Tongue (tissue), 2 donors: Measurements from ENCODE around the gene CELF2. TPM values are rescaled to one million over a fixed set of nuclear protein-coding genes. Genes with fewer than 3 reads are reported as not detected.
"Not testable (repeated sequence)": the region's sequence is repeated elsewhere in the genome, so short reads cannot be mapped to it uniquely, and the experiment has no call there.

ENCODE experiments used
- DNase-seq: peaks from one replicate; pipeline ENCODE4 v3.0.0-alpha.2; 2015
- total RNA-seq: library from RNA; depleted of rRNA; stranded (reverse); fragments of >200 nt; gene quantifications from one replicate; pipeline ENCODE4 v1.2.3, GENCODE V29; 2014

Gene CELF2
- total RNA-seq, 1 donor from 2014 or later = 57.5 TPM

DNA sequence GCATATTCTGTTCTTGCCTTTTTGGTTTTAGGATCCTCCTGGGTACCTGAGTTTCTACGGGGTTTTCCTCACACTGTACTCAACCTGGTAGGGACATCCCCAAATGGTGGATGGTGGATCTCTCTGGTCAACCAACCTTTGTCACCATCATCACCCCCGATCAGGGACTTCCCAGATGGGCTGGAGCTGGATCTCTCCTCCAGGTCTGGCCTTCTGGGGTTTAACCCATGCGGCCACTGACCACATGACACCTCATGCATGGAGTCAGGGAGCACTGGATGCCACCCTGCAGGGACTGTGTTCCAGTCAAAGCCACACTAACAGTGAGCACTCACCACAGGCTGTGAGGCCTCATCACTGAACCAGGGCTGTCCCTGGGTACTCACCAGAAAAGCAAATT lies 80.0 kb downstream of the CELF2 start:
- no peak for DNase-seq

DNA sequence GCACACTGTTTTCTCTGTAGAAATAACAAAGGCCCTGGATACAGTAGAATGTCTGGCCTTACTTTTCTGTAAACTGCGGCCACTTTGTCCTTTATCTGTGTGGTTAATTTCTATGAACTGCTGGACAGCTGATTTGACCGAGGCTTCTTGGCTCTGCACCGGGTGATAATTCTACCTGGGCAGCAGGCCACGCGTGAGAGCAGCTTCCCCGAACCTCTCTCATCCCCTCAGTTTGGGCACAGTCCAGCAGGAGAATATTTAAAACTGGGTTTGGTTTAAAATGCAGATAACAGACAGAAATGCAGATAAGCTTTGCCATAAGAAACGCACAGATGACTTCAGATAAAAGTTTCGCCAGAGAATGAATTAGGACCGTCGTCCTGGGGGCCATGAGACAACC lies 81.0 kb downstream of the CELF2 start:
- DNase-seq = peak; percentile 35

- no peak for DNase-seq
These were observed 87.4 kb downstream of the CELF2 start for GRCh38 chr10:11104772-11105675.

GRCh38 chr10:11105676-11106004 lies 88.0 kb downstream of the CELF2 start:
- DNase-seq = no peak

- no peak for DNase-seq
These were observed 89.1 kb downstream of the CELF2 start for GRCh38 chr10:11106621-11107374.

DNA sequence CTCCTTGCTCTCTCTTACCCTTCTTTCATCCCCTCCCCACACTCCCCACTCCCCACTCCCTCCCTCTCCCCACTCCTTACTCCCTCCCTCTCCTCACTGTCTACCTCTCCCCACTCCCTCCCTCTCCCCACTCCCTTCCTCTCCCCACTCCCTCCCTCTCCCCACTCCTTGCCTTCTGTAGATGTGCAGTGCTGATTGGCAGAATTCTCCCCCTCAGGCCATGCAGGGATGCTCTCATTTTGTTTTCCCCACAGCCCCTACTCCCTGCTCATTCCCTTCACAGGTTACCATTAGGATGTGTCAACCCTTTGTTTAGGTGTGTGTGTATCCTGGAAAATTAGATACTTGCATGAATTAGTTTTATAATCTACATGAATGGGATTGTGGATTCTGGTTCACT lies 90.3 kb downstream of the CELF2 start:
- no peak for DNase-seq

GRCh38 chr10:11108356-11108755 lies 90.7 kb downstream of the CELF2 start:
- DNase-seq = no peak

DNA sequence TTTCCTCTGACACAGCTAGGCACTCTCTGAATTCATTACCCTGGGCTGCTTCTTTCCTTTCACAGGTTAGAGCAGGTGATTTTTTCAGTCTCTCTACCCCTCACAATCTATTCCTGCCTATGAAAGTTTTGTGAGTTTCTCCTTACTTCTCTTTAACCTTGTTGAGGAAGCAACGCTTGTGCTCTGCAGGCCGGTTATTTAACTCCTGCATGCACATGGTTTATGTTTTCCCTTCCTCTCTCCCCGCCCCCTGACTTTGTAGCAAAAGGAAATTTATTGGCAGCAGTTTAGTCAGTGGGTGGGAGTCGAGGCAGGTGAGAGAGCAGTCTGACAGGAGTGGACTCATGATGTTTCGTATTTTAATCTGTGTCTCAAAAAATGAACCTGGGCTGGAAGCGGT lies 91.9 kb downstream of the CELF2 start:
- no peak for DNase-seq

- peak; percentile 41 for DNase-seq
These were observed 92.9 kb downstream of the CELF2 start for GRCh38 chr10:11110539-11110938.

- no peak for DNase-seq
These were observed 93.8 kb downstream of the CELF2 start for GRCh38 chr10:11111490-11111889.

GRCh38 chr10:11112718-11113117 lies 95.0 kb downstream of the CELF2 start:
- DNase-seq = no peak

DNA sequence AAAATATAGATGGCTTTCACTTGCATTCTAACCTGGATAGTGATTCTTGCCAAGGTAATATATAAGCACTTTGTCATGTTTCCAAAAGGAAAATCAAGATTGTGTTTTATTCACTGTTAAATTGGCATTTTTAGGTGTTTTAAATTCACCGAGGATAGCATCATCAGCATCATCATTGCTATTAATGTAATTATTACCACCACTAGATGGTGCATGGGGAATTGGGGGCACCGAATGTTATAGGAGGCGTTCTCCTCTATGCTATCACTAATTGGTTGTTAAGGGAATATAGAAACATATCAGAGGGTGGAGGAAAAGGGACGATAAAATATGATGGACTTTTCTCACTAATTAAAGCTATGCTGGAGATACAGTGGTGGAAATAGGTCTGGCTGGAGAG lies 95.5 kb downstream of the CELF2 start:
- no peak for DNase-seq

DNA sequence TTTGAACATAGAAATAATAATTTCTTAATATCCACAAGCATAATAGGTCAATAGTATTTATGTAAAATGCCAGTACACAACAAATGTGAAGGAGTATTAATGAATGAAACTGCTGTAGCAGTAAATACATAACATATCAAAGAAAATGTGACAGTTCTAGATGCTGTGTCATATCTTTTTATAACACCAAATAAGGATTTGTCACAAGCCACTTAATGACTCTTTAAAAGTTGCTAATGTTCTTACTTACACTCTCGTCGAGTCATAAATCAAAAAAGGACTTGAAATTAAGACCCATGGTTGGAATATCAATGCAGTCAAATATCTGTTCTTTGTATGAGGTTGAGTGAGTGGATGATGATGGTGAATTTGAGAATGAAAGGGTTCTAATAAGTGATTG lies 96.6 kb downstream of the CELF2 start:
- DNase-seq = no peak

DNA sequence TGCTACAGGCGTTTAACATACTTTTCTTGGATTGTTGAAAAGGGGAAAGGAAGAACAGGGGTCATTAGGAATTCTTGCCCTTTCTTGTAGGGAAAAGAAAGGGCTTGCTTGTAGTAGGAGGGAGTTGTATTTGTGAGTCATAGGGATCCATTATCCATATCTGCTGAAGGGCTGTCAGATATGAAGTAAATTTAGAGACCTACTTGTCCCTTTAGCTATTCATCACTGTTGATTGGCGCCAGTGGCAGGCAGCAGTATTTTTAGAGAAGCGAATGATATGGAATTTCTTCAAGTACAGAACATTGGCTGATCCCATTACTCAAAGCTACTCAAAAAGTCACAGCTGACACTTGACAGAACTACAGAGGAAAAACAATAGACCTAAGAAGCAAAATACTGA lies 97.7 kb downstream of the CELF2 start:
- DNase-seq = no peak

DNA sequence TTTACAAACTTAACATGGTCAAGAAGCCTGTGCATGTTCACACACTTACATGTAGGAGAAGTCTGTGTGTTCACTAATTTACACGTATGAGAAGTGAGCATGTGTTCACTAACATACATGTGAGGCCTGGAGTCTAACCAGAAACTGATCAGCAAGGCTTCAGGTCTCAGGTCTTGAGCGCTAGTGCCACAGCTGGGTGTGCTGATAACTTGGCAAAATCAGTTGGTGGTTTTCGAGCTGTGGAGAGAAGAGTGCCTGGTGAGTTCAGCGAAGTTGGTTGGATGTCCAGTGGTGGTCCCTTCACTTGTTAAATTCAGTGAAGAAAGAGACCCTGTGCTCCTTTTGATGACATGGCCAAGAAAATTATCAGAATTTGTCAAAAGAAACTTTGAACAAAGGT lies 98.7 kb downstream of the CELF2 start:
- no peak for DNase-seq

- DNase-seq = no peak
These were observed 99.1 kb downstream of the CELF2 start for GRCh38 chr10:11116817-11117216.

GRCh38 chr10:11118686-11119085 lies 101.0 kb downstream of the CELF2 start:
- no peak for DNase-seq

DNA sequence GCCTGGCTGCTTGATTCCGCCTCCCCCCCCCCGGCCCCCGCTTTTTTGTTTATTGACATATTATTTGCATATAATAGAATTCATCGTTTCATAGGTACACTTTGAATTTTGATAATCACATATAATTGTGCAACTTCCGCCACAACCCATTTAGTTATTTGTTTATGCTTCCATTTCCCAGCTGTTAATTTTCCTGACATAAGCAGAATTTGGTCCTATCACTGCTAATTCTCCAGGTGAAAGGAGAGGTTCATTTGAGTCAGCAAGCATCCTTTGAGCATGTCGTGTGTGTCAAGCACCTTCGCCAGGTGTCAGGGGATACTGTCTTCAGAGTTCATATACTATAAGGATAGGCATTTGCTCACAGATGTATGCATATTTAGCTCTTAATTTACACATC lies 102.2 kb downstream of the CELF2 start:
- no peak for DNase-seq

DNA sequence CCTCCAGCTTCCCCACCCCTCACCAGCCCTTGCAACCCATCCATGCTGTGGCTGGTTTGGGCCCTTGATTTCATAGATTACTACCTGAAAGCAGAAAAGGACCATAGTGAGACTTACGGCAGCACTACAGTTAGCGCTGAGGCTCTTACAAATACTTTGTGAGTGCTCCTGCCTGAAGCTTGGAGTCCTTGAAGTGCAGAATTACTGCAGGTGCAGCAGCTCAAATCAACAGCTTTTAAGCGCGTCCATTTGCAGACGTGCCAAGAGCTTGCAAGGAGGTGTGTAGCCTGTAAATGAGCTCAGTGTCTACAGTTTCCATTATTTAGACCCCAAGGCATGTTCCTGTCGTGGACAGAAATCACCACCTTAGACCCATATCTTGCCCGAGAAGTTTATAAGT lies 103.0 kb downstream of the CELF2 start:
- DNase-seq = no peak

DNA sequence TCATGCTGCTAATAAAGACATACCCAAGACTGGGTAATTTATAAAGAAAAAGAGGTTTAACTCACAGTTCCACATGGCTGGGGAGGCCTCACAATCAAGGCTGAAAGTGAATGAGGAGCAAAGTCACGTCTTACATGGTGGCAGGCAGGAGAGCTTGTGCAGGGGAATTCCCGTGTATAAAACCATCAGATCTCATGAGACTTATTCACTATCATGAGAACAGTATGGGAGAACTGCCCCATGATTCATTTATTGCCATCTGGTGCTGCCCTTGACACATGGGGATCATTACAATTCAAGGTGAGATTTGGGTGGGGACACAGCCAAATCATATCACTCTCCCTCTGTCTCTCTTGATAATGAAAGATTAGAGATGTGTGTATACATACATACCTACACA lies 106.2 kb downstream of the CELF2 start:
- not testable (repeated sequence) for DNase-seq

GRCh38 chr10:11125004-11125403 lies 107.3 kb downstream of the CELF2 start:
- DNase-seq = no peak

DNA sequence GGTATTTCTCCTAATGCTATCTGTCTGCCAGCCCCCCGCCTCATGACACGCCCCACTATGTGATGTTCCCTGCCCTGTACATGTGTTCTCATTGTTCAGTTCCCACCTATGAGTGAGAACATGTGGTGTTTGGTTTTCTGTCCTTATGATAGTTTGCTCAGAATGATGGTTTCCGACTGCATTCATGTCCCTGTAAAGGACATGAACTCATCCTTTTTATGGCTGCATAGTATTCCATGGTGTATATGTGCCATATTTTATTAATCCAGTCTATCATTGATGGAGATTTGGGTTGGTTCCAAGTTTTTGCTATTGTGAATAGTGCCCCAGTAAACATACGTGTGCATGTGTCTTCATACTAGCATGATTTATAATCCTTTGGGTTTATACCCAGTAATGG lies 109.3 kb downstream of the CELF2 start:
- not testable (repeated sequence) for DNase-seq

DNA sequence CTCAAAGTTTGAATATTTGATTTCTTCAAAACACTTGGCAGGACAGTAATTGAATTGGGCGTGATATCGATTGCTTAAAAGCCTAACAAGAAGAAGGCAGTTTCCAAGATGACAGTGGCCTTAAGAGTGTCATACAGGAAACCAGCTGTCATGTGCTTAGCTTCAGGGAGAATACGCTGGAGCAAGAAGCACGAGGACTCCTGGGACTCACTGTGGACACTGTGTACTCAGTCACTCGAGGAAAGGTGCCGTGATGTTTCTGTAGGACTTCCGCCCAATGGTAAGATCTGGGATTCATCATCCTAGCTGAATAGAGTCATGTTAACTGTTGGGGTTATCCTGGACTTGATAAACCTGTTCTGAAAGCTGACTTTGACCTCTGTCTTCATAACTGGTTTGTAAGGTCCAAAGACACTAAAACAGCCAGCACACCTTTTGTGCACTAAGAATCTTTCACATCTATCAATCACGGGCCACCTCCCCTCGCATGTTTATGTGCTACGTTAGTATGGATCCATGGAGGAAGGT lies 113.5 kb downstream of the CELF2 start:
- no peak for DNase-seq

DNA sequence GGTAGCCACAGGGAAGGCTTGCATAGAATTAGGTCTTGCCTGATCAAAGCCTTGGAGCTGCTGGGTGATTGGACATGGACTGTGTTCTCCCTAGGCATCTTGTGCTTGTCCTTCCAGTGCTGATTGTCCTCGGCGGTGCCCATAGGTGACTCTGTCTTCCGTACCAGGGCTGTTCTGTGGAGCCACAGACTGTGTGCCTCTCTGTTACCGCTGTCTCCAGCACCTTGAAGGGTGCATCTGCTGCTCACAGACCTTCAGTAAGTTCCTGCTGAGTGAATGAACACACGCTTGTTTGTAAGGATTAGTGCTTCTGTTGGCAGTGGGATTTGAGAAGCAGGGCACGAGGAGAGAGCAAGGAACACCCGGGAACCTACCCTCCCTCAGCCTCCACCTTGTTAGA lies 116.7 kb downstream of the CELF2 start:
- no peak for DNase-seq
